Heart left ventricle (tissue), 16 donors: ENCODE measurements around the gene ANO2. TPM values are rescaled to one million over a fixed set of nuclear protein-coding genes. Genes with fewer than 3 reads are reported as not detected.

Experiments
- ATAC-seq, 4 donors: fragments of 200-7000 bp; cut with Tn5 transposase; one replicate each; pipeline ENCODE4 v1.9.1; 2020 to 2022; ENCODE audit warnings: moderate library complexity in 4 of 4, mild to moderate bottlenecking in 3 of 4, moderate number of reproducible peaks in 1 of 4
- DNase-seq, 5 donors: peaks; one replicate each; pipeline ENCODE4 v3.0.0-alpha.2; 2020
- H3K27ac ChIP-seq, 12 donors: fragments of 200-600 bp; sonication (generic) in 4 of 12; one replicate each; pipeline versions ENCODE4 v1.5.0 to v1.8.0; 2016 to 2022; ENCODE audit warnings: mild to moderate bottlenecking in 2 of 12
- H3K27me3 ChIP-seq, 9 donors: fragments of 200-600 bp; sonication (generic) in 2 of 9; one replicate each; pipeline versions ENCODE4 v1.5.1 to v1.8.0; 2016 to 2022; ENCODE audit warnings: mild to moderate bottlenecking in 3 of 9
- H3K36me3 ChIP-seq, 9 donors: fragments of 200-600 bp; sonication (generic) in 2 of 9; one replicate each; pipeline versions ENCODE4 v1.5.0 to v1.8.0; 2018 to 2022; ENCODE audit warnings: mild to moderate bottlenecking in 2 of 9
- H3K4me1 ChIP-seq, 12 donors: fragments of 200-600 bp; sonication (generic) in 4 of 12; one replicate each; pipeline versions ENCODE4 v1.5.0 to v1.8.0; 2016 to 2022; ENCODE audit warnings: mild to moderate bottlenecking in 3 of 12
- H3K4me3 ChIP-seq, 12 donors: fragments of 200-600 bp; sonication (generic) in 4 of 12; one replicate each; pipeline versions ENCODE4 v1.5.0 to v1.8.0; 2017 to 2022; ENCODE audit warnings: mild to moderate bottlenecking in 9 of 12, moderate library complexity in 4 of 12
- H3K9me3 ChIP-seq, 12 donors: fragments of 200-600 bp; sonication (generic) in 4 of 12; one replicate each; pipeline versions ENCODE4 v1.5.0 to v1.8.0; 2016 to 2022; ENCODE audit warnings: mild to moderate bottlenecking in 1 of 12
- POLR2A ChIP-seq, 2 donors: fragments of 450-650 bp; IDR thresholded peaks; one replicate each; pipeline ENCODE4 v1.6.1; 2017; ENCODE audit warnings: antibody characterized with exemption in 2 of 2, mild to moderate bottlenecking in 2 of 2, moderate library complexity in 2 of 2
- WGBS, 4 donors: extraction: QIAGEN DNeasy Blood & Tissue Kit in 2 of 4; methylation state at CpG; one replicate each; pipeline versions ENCODE4 v1.1.5 to v1.1.7; 2013 to 2018; 5-methylcytosine and 5-hydroxymethylcytosine counted together
- intact Hi-C, 10 donors: fragments of 100-400 bp; cut with DNase I; formaldehyde crosslinking; loops; one replicate each; pipeline versions ENCODE4 v1.11.1 to v1.14.2; 2022
- polyA plus RNA-seq, 2 donors: library from polyadenylated mRNA; stranded (reverse); fragments of 200-250 nt; gene quantifications; one replicate each; pipeline ENCODE4 v1.2.3, GENCODE V29; 2013
- total RNA-seq, 9 donors: library from RNA; depleted of rRNA in 2 of 9; stranded (reverse); fragments of >200 nt in 2 of 9; fragmentation: NEBNext Ultra II Directional in 3 of 9; extraction: Animal tissue kit (Norgen Biotek cat#: 25700) in 3 of 9; gene quantifications; one replicate each; pipeline versions ENCODE4 v1.1.0 to v1.2.4, GENCODE V29; 2016 to 2023
- TF ChIP-seq, protein P1 (sequence below), 12 donors: fragments of 200-600 bp; sonication (generic) in 4 of 12; IDR thresholded peaks; one replicate each; pipeline versions ENCODE4 v1.5.0 to v1.8.0; 2018 to 2022; ENCODE audit warnings: antibody characterized with exemption in 12 of 12, mild to moderate bottlenecking in 5 of 12
- donor health status: ischemic (EF 13 %, LVEDD 7.1; RV severe dilation, severe dysfunction).
- donor health status: healthy with polysubstance abuse.
- donor health status: DM: no; HTN: yes; CAD: no.
- donor health status: DM: no; HTN: no; CAD: no.
- donor health status: ischemic (EF 25% LVEDD 6.9; RV normal size, moderate dysfunction).
- donor health status: ischemic (EF 25% LVEDD 5.7; RV mildly dilated, moderate dysfunction).
- donor health status: healthy.
- donor health status: DM: yes; HTN: yes; CAD: no.
- donor health status: ischemic (EF 35%, LVEDD 5.7; RV mildly dilated, moderate dysfunction).
- donor health status: nonischemic (EF 11% LVEDD 7.7; RV severe dilation, severe dysfunction).
- donor health status: DM: yes; HTN: yes; CAD: no.
- donor health status: PGD.
- donor health status: ischemic (EF 29% LVEDD 5.4; RV normal size, mild dysfunction).
- donor health status: nonischemic (EF 23%, LVEDD 6.1; RV moderate dilation, normal function).

ANO2 gene
- total and polyA plus RNA-seq, 11 donors = 3.4 to 19.4 (median 9.4) TPM

DNA sequence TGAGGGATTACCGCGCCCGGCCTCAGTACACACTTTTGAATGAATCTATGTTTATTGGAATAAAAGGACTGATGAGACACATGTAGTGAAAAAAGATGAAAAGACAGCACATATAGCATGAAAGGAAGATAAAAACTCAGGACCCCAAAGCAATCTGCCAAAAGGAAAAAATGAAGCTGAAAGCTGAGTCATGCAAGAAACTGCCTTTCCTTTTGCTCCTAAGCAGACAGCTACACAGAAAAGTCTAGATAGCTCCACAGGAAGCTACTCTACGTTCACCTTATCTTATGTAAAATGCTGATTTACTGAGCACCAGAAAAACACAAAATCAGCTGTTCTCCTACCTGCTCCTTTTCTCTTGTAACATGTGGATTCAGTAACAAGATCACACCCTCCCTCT, 384.8 kb downstream of the ANO2 start:
- DNase-seq (no peak), ATAC-seq (no peak)
- Histone ChIP-seq H3K4me3 (no peak overlapping the region), H3K9me3 (peaks cover 0 to 4% (median 0%) of the 10 kb centered on the region in 12 donors), H3K27me3 (no peaks in the 10 kb centered on the region), H3K27ac (no peak overlapping the region), H3K4me1 (no peaks in the 10 kb centered on the region), H3K36me3 (peaks cover 0 to 3% (median 0%) of the 10 kb centered on the region in 9 donors)
- TF ChIP-seq POLR2A (IDR thresholded peaks at IDR 0.05) = no peak
- TF ChIP-seq, protein P1, sequence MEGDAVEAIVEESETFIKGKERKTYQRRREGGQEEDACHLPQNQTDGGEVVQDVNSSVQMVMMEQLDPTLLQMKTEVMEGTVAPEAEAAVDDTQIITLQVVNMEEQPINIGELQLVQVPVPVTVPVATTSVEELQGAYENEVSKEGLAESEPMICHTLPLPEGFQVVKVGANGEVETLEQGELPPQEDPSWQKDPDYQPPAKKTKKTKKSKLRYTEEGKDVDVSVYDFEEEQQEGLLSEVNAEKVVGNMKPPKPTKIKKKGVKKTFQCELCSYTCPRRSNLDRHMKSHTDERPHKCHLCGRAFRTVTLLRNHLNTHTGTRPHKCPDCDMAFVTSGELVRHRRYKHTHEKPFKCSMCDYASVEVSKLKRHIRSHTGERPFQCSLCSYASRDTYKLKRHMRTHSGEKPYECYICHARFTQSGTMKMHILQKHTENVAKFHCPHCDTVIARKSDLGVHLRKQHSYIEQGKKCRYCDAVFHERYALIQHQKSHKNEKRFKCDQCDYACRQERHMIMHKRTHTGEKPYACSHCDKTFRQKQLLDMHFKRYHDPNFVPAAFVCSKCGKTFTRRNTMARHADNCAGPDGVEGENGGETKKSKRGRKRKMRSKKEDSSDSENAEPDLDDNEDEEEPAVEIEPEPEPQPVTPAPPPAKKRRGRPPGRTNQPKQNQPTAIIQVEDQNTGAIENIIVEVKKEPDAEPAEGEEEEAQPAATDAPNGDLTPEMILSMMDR (IDR thresholded peaks at IDR 0.05) = no peak
- intact Hi-C loops = no loop called here
- 85 to 95% (median 90%) methylated on average over 4 of the region's 4 CpGs for WGBS, 4 donors

DNA sequence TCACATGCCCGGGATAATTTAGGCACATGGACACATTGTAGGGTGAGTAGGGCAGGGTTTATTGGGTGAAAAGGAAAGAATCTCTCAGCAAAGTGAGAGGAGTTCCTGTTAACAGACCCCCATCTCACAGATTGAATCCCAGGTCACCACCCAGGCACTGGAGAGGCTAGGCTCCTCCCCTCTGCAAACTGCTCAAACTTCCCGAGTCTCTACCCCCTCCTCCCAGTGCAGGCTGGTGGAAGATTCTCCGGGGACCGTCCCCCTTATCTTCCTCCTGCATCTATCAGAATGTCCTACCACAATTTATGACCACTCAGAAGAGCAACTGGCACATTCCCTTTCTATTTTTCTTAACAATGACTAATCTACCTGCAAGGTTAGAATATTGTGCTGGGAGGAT, 387.2 kb downstream of the ANO2 start:
- TF ChIP-seq POLR2A (IDR thresholded peaks at IDR 0.05) = no peak
- TF ChIP-seq, protein P1 (IDR thresholded peaks at IDR 0.05) = no peak
- H3K27me3 ChIP-seq = no peaks in the 10 kb centered on the region
- ATAC-seq (no peak), DNase-seq (no peak)
- H3K36me3 ChIP-seq = no peaks in the 10 kb centered on the region
- intact Hi-C loops = no loop called here
- H3K4me3 ChIP-seq = no peak overlapping the region
- H3K9me3 ChIP-seq = peaks cover 0 to 4% (median 0%) of the 10 kb centered on the region in 12 donors
- no peaks in the 10 kb centered on the region for H3K4me1 ChIP-seq
- WGBS, 4 donors = 23 to 39% (median 27%) methylated on average over 3 to 4 of the region's 4 CpGs
- H3K27ac ChIP-seq = no peak overlapping the region

DNA sequence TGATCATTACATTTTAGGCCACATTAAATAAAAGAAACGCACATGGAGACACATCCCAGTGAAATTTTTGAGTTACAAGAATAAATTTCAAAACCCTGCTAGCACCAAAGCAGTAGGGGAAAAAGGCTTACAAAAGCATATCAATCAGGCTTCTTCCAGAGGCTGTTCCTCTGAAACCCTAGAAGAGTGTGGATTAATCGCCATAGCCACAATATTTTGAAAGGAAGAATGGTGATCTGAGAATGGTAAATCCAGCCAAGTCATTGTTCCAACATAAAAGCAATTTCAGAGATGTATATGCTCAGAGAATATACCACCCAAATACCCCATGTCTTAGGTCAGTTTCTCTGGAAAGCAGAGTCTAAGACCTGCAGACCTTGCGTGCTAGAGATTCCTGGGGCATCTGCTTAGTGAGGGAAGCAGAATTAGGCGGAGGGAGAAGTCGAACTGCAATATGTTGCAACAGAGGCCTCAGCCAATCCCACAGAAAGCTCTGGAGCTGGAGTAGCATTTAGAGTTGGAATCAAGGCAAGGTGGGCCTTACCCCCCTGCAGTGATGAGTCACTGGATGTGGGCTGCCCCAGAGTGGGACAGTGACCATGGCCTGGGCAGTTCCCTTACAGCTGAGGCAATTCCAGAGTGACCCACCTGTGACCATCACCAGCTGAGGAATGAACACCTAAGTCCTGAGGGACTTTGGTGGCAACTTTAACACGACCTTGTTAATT, 387.9 kb downstream of the ANO2 start:
- Histone ChIP-seq H3K27ac (no peak overlapping the region), H3K27me3 (no peaks in the 10 kb centered on the region), H3K4me1 (no peaks in the 10 kb centered on the region), H3K9me3 (peaks cover 0 to 4% (median 0%) of the 10 kb centered on the region in 12 donors), H3K4me3 (no peak overlapping the region), H3K36me3 (no peaks in the 10 kb centered on the region)
- no peak for TF ChIP-seq POLR2A (IDR thresholded peaks at IDR 0.05)
- TF ChIP-seq, protein P1 (IDR thresholded peaks at IDR 0.05) = no peak
- intact Hi-C loops = no loop called here
- DNase-seq (no peak), ATAC-seq (no peak)
- 89 to 96% (median 93%) methylated on average over 6 of the region's 6 CpGs for WGBS, 4 donors

DNA sequence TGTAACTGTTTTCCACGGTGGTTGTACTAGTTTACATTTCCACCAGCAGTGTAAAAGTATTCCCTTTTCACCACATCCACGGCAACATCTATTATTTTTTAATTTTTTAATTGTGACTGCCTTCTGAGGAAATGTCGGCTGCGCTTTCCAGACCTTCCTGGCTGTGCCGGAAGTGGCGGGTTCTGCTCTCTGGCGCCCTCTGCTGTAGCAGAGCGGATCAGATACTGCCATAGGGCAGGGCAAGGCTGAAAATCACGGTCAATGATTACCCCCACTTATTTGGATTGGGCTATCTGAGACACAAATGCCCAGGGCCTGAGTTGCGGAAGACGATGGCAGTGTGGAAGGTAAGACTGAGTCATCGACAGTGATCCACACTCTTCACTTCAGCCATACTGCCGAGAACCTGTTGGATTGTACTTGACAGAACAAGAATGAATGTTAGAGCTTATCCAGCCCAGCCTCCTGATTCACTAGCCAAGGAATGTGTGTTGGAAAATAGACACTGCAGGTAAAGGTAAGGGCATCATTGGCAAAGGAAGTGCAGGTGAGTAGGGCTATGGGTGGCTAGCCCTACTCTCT, 388.9 kb downstream of the ANO2 start:
- Histone ChIP-seq H3K4me1 (no peaks in the 10 kb centered on the region), H3K36me3 (no peaks in the 10 kb centered on the region), H3K27me3 (no peaks in the 10 kb centered on the region), H3K4me3 (no peak overlapping the region), H3K9me3 (peaks cover 0 to 4% (median 0%) of the 10 kb centered on the region in 12 donors), H3K27ac (no peak overlapping the region)
- TF ChIP-seq, protein P1 (IDR thresholded peaks at IDR 0.05) = peak in 9 of 12 donors; percentile 12 to 34 (median 28)
- TF ChIP-seq POLR2A (IDR thresholded peaks at IDR 0.05) = no peak
- intact Hi-C loops = no loop called here
- 91 to 95% (median 93%) methylated on average over 13 of the region's 13 CpGs for WGBS, 4 donors
- ATAC-seq (no peak), DNase-seq (no peak)
